IMR-90 (cell line): ENCODE measurements around the gene STXBP6.

Experiments
- CTCF ChIP-seq: conservative IDR thresholded peaks from 2 replicates; pipeline ENCODE4 v1.5.1; 2012; ENCODE audit warnings: mild to moderate bottlenecking, low read depth, low read length, improper control_type of control experiment
- MAZ ChIP-seq: IDR thresholded peaks from 2 replicates; pipeline ENCODE4 v1.6.1; 2012; ENCODE audit warnings: low read depth, mild to moderate bottlenecking, low read length, improper control_type of control experiment, moderate library complexity, borderline replicate concordance
- POLR2A ChIP-seq: IDR thresholded peaks from 2 replicates; pipeline ENCODE4 v1.6.1; 2012; ENCODE audit warnings: mild to moderate bottlenecking, low read depth, low read length
- RAD21 ChIP-seq: IDR thresholded peaks from 2 replicates; pipeline ENCODE4 v1.6.1; 2012; ENCODE audit warnings: low read length, improper control_type of control experiment
- TF ChIP-seq, protein P1 (sequence below): fragments of 150-350 bp; IDR thresholded peaks from 2 replicates; pipeline ENCODE4 v1.6.1; 2017; ENCODE audit warnings: mild to moderate bottlenecking, antibody characterized with exemption, low read length, low read depth

- no peak for TF ChIP-seq POLR2A
- TF ChIP-seq MAZ, result no peak
- TF ChIP-seq, protein P1, sequence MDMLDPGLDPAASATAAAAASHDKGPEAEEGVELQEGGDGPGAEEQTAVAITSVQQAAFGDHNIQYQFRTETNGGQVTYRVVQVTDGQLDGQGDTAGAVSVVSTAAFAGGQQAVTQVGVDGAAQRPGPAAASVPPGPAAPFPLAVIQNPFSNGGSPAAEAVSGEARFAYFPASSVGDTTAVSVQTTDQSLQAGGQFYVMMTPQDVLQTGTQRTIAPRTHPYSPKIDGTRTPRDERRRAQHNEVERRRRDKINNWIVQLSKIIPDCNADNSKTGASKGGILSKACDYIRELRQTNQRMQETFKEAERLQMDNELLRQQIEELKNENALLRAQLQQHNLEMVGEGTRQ, result no peak
- TF ChIP-seq CTCF, result no peak
- TF ChIP-seq RAD21, result no peak
Measured at GRCh38 chr14:25086821-25087396, 37.0 kb upstream of the STXBP6 start.
